ENCODE data around the gene DTX1.

The DTX1 gene

GRCh38 chr12:113056631-113057488, at the start of gene DTX1:
DTX1 (plus strand) TSS chr12:113056730; CDS start chr12:113058193, 1,463 bp downstream.
- DNase-seq: no peak

- DNase-seq: no peak
Measured at GRCh38 chr12:113007166-113007565, 49.4 kb upstream of the DTX1 start.

GRCh38 chr12:113010701-113011100, 45.8 kb upstream of the DTX1 start:
- no peak for DNase-seq

GRCh38 chr12:113014565-113014964, 42.0 kb upstream of the DTX1 start:
- DNase-seq: no peak

- no peak for DNase-seq
Measured at GRCh38 chr12:113016796-113017195, 39.7 kb upstream of the DTX1 start.

- no peak for DNase-seq
Measured at GRCh38 chr12:113019025-113019424, 37.5 kb upstream of the DTX1 start.

- DNase-seq: no peak
Measured at GRCh38 chr12:113021500-113021899, 35.0 kb upstream of the DTX1 start.

GRCh38 chr12:113022563-113023297, 33.8 kb upstream of the DTX1 start:
- no peak for DNase-seq

GRCh38 chr12:113027726-113028125, 28.8 kb upstream of the DTX1 start:
- DNase-seq: no peak

GRCh38 chr12:113030875-113031525, 25.5 kb upstream of the DTX1 start:
- DNase-seq: no peak

- no peak for DNase-seq
Measured at GRCh38 chr12:113039911-113040445, 16.6 kb upstream of the DTX1 start.

- DNase-seq: no peak
Measured at GRCh38 chr12:113040722-113041171, 15.8 kb upstream of the DTX1 start.

GRCh38 chr12:113041560-113041959, 15.0 kb upstream of the DTX1 start:
- no peak for DNase-seq

- DNase-seq: no peak
Measured at GRCh38 chr12:113043240-113043639, 13.3 kb upstream of the DTX1 start.

GRCh38 chr12:113044516-113044915, 12.0 kb upstream of the DTX1 start:
- DNase-seq: no peak

- peak; percentile 53 to 57 for DNase-seq
Measured at GRCh38 chr12:113048716-113049127, 7.8 kb upstream of the DTX1 start.

- DNase-seq: no peak
Measured at GRCh38 chr12:113049976-113050742, 6.4 kb upstream of the DTX1 start.

- DNase-seq: no peak
Measured at GRCh38 chr12:113050795-113051194, 5.7 kb upstream of the DTX1 start.

GRCh38 chr12:113051759-113052158, 4.8 kb upstream of the DTX1 start:
- DNase-seq: no peak

GRCh38 chr12:113052326-113052725, 4.2 kb upstream of the DTX1 start:
- DNase-seq: no peak

GRCh38 chr12:113054948-113055486, 1.5 kb upstream of the DTX1 start:
- DNase-seq: no peak
